ENCODE results near the gene SSH2.

- no peak for TF ChIP-seq CTCF (conservative IDR thresholded peaks at IDR 0.05 in 1 of 2, IDR thresholded peaks at IDR 0.05 in 1 of 2; ENCODE audit: extremely low read depth in 1 of 2, insufficient read depth in 1 of 2, low read depth in 1 of 2, low read length in 2 of 2)
- TF ChIP-seq EZH2 (IDR thresholded peaks at IDR 0.05; ENCODE audit: borderline replicate concordance, low read length), result no peak
Observed at GRCh38 chr17:29618272-29619065, 311.6 kb downstream of the SSH2 start.

All from mammary epithelial cell (primary cell).